Activated CD8-positive, alpha-beta T cell treated with anti-CD3 and anti-CD28 coated beads for 36 hours (primary cell): ENCODE results near the gene PRKAG2. TPM values are rescaled to one million over a fixed set of nuclear protein-coding genes. Genes with fewer than 3 reads are reported as not detected.
"Not testable (repeated sequence)": the region's sequence is repeated elsewhere in the genome, so short reads cannot be mapped to it uniquely, and the experiment has no call there.

Experiments used
- ATAC-seq: fragments of 200-7000 bp; cut with Tn5 transposase; one replicate; pipeline ENCODE4 v1.10.0; 2021; ENCODE audit warnings: mild to moderate bottlenecking, moderate library complexity
- CTCF ChIA-PET: fragments of 350-600 bp; sonication (Branson Sonifier 250); formaldehyde crosslinking; loops from one replicate; lab custom pipeline; 2021; ENCODE audit warnings: antibody characterized with exemption; lab: Charles Lee
- POLR2A ChIA-PET: fragments of 350-600 bp; sonication (Branson Sonifier 250); formaldehyde crosslinking; loops from one replicate; lab custom pipeline; 2021; ENCODE audit warnings: antibody characterized with exemption; lab: Charles Lee
- DNase-seq: peaks from one replicate; pipeline ENCODE4 v3.0.0-alpha.2; 2020
- H3K27ac Mint-ChIP-seq: one replicate; pipeline ENCODE4 v1.8.0; 2021; ENCODE audit warnings: mild to moderate bottlenecking, mixed read lengths
- H3K27me3 Mint-ChIP-seq: one replicate; pipeline ENCODE4 v1.8.0; 2021; ENCODE audit warnings: mixed read lengths
- H3K36me3 Mint-ChIP-seq: one replicate; pipeline ENCODE4 v1.8.0; 2021; ENCODE audit warnings: low read depth, mixed read lengths
- H3K4me1 Mint-ChIP-seq: one replicate; pipeline ENCODE4 v1.8.0; 2021; ENCODE audit warnings: low read depth, mixed read lengths
- H3K4me3 Mint-ChIP-seq: one replicate; pipeline ENCODE4 v1.8.0; 2021; ENCODE audit warnings: mild to moderate bottlenecking, moderate library complexity, mixed read lengths
- H3K9me3 Mint-ChIP-seq: one replicate; pipeline ENCODE4 v1.8.0; 2021; ENCODE audit warnings: mixed read lengths
- CTCF ChIP-seq: fragments of 200-600 bp; IDR thresholded peaks from one replicate; pipeline ENCODE4 v1.8.0; 2022; ENCODE audit warnings: antibody characterized with exemption, mild to moderate bottlenecking
- intact Hi-C: fragments of 100-400 bp; cut with micrococcal nuclease; formaldehyde crosslinking; loops from one replicate; pipeline ENCODE4 v1.10.0; 2022
- total RNA-seq, 2 experiments: library from RNA; stranded (reverse); gene quantifications; one replicate each; pipeline ENCODE4 v1.2.3, GENCODE V29; 2021

PRKAG2 gene
- total RNA-seq, 2 experiments from 2014 or later, result 17.0 to 19.2 TPM

DNA sequence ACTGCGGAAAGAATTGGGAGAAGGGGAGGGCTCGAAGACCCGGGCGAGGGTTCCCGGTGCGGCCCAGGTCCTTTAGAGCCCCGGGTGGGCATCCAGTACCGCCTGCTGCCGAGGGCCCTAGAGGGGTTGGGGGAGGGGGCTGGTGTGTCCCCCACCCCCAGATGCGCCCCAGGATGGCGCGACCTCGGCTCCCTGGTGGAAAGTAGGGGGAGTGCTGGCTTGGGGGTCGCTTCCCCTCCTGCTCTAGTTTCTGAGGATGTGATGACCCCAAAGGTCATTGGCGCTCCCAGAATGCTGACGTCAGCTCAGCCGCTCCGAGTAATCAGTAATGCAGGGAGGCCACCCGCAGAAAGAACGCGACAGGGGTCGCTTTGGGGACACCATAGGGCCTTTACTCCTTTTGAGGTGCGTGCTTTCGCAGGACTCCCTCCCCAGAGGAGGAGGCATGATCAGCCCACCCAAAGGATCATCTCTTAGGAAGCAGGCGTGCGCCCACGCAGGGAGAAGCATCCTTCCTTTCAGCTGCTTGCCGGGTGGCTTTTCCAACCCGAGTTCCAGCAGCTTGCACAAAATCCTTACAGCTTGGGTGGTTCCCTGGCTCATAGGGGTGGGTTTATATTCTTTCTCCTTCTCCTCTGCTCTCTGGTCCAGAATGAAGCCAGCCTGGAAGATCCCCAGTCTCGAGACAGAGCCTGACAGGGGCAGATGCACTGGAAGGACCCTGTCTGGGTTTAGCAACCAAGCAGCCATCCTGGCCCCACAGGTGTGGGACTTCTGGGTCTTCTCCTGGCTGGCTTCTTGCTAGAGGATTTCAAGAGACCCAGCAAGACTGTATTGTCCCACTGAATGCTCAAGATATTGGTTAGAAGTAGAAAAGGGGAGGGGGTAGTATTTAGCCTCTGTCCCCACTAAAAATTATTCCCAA is 1.3 kb upstream of the PRKAG2 start:
- no peak for TF ChIP-seq CTCF
- no peaks in the 10 kb centered on the region for H3K36me3 Mint-ChIP-seq
- peaks cover 7% of the 10 kb centered on the region for H3K4me1 Mint-ChIP-seq
- POLR2A ChIA-PET, result interaction anchor here (2.3 kb wide), 1 partner anchor 95 kb away, joined by 6 read pairs; no protein-coding TSS in a partner anchor
- H3K27me3 Mint-ChIP-seq, result no peaks in the 10 kb centered on the region
- ATAC-seq, result no peak
- intact Hi-C loops, result no loop called here
- peak overlapping the region; percentile 93 for H3K4me3 Mint-ChIP-seq
- CTCF ChIA-PET, result interaction anchor here (0.7 to 2.0 kb wide), 3 partner anchors 23 to 96 kb away, joined by 3 to 15 read pairs (median 3); no protein-coding TSS in a partner anchor
- H3K9me3 Mint-ChIP-seq, result no peaks in the 10 kb centered on the region
- peak overlapping the region; percentile 52 for H3K27ac Mint-ChIP-seq
- DNase-seq, result peak; percentile 15

GRCh38 chr7:151875942-151876898 is 695 bp downstream of the PRKAG2 start:
- peak overlapping the region; percentile 93 for H3K4me3 Mint-ChIP-seq
- H3K36me3 Mint-ChIP-seq, result no peaks in the 10 kb centered on the region
- H3K27me3 Mint-ChIP-seq, result no peaks in the 10 kb centered on the region
- intact Hi-C loops, result no loop called here
- ChIA-PET CTCF (interaction anchor here (0.9 to 2.0 kb wide), 6 partner anchors 8 to 151 kb away, joined by 3 to 15 read pairs (median 3); no protein-coding TSS in a partner anchor), POLR2A (interaction anchor here (0.9 to 2.3 kb wide), 7 partner anchors 8 to 108 kb away, joined by 3 to 6 read pairs (median 4); no protein-coding TSS in a partner anchor)
- no peak for TF ChIP-seq CTCF
- H3K4me1 Mint-ChIP-seq, result peaks cover 15% of the 10 kb centered on the region
- peak overlapping the region; percentile 89 for H3K27ac Mint-ChIP-seq
- DNase-seq (peak; percentile 73), ATAC-seq (peak; percentile 57)
- no peaks in the 10 kb centered on the region for H3K9me3 Mint-ChIP-seq

DNA sequence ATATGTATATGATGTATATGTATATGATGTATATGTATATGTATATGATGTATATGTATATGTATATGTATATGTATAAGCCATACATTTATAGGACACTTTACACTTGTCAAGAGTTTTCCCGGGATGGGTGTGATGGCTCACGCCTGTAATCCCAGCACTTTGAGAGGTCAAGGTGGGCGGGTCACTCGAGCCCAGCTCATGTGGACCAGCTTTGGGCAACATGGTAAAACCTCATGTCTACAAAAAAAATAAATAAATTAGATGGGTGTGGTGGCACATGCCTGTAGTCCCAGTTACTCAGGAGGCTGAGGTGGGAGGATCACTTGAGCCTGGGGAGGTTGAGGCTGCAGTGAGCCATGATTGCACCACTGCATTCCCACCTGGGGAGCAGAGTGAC is 2.4 kb downstream of the PRKAG2 start:
- CTCF ChIA-PET, result interaction anchor here (1.4 kb wide), 1 partner anchor 92 kb away, joined by 4 read pairs; no protein-coding TSS in a partner anchor
- Mint-ChIP-seq H3K4me3 (peak overlapping the region; percentile 93), H3K4me1 (peaks cover 23% of the 10 kb centered on the region)
- intact Hi-C loops, ATAC-seq, H3K36me3 Mint-ChIP-seq, H3K27me3 Mint-ChIP-seq, DNase-seq, H3K27ac Mint-ChIP-seq, H3K9me3 Mint-ChIP-seq: not testable (repeated sequence)
- POLR2A ChIA-PET, result interaction anchor here (1.9 kb wide), 1 partner anchor 11 kb away, joined by 5 read pairs; no protein-coding TSS in a partner anchor

GRCh38 chr7:151873402-151873965 is 3.4 kb downstream of the PRKAG2 start:
- intact Hi-C loops, result no loop called here
- H3K9me3 Mint-ChIP-seq, result no peaks in the 10 kb centered on the region
- no peaks in the 10 kb centered on the region for H3K36me3 Mint-ChIP-seq
- DNase-seq (no peak), ATAC-seq (no peak)
- TF ChIP-seq CTCF, result no peak
- ChIA-PET CTCF (no interaction called here), POLR2A (no interaction called here)
- no peak overlapping the region for H3K4me3 Mint-ChIP-seq
- H3K4me1 Mint-ChIP-seq, result peaks cover 25% of the 10 kb centered on the region
- H3K27ac Mint-ChIP-seq, result no peak overlapping the region
- no peaks in the 10 kb centered on the region for H3K27me3 Mint-ChIP-seq
